Heart left ventricle (tissue), 16 donors: ENCODE results near the gene PLA2G2E. TPM values are rescaled to one million over a fixed set of nuclear protein-coding genes. Genes with fewer than 3 reads are reported as not detected.
A peak's percentile ranks its signal among the peaks of the same experiment; 100 is the strongest.

Experiments
- ATAC-seq, 4 donors: fragments of 200-7000 bp; cut with Tn5 transposase; one replicate each; pipeline ENCODE4 v1.9.1; 2020 to 2022; ENCODE audit warnings: moderate library complexity in 4 of 4, mild to moderate bottlenecking in 3 of 4, moderate number of reproducible peaks in 1 of 4
- DNase-seq, 5 donors: peaks; one replicate each; pipeline ENCODE4 v3.0.0-alpha.2; 2020
- H3K27ac ChIP-seq, 12 donors: fragments of 200-600 bp; sonication (generic) in 4 of 12; one replicate each; pipeline versions ENCODE4 v1.5.0 to v1.8.0; 2016 to 2022; ENCODE audit warnings: mild to moderate bottlenecking in 2 of 12
- H3K27me3 ChIP-seq, 9 donors: fragments of 200-600 bp; sonication (generic) in 2 of 9; one replicate each; pipeline versions ENCODE4 v1.5.1 to v1.8.0; 2016 to 2022; ENCODE audit warnings: mild to moderate bottlenecking in 3 of 9
- H3K36me3 ChIP-seq, 9 donors: fragments of 200-600 bp; sonication (generic) in 2 of 9; one replicate each; pipeline versions ENCODE4 v1.5.0 to v1.8.0; 2018 to 2022; ENCODE audit warnings: mild to moderate bottlenecking in 2 of 9
- H3K4me1 ChIP-seq, 12 donors: fragments of 200-600 bp; sonication (generic) in 4 of 12; one replicate each; pipeline versions ENCODE4 v1.5.0 to v1.8.0; 2016 to 2022; ENCODE audit warnings: mild to moderate bottlenecking in 3 of 12
- H3K4me3 ChIP-seq, 12 donors: fragments of 200-600 bp; sonication (generic) in 4 of 12; one replicate each; pipeline versions ENCODE4 v1.5.0 to v1.8.0; 2017 to 2022; ENCODE audit warnings: mild to moderate bottlenecking in 9 of 12, moderate library complexity in 4 of 12
- H3K9me3 ChIP-seq, 12 donors: fragments of 200-600 bp; sonication (generic) in 4 of 12; one replicate each; pipeline versions ENCODE4 v1.5.0 to v1.8.0; 2016 to 2022; ENCODE audit warnings: mild to moderate bottlenecking in 1 of 12
- CTCF ChIP-seq, 12 donors: fragments of 200-600 bp; sonication (generic) in 4 of 12; IDR thresholded peaks; one replicate each; pipeline versions ENCODE4 v1.5.0 to v1.8.0; 2018 to 2022; ENCODE audit warnings: antibody characterized with exemption in 12 of 12, mild to moderate bottlenecking in 5 of 12
- POLR2A ChIP-seq, 2 donors: fragments of 450-650 bp; IDR thresholded peaks; one replicate each; pipeline ENCODE4 v1.6.1; 2017; ENCODE audit warnings: antibody characterized with exemption in 2 of 2, mild to moderate bottlenecking in 2 of 2, moderate library complexity in 2 of 2
- WGBS, 4 donors: extraction: QIAGEN DNeasy Blood & Tissue Kit in 2 of 4; methylation state at CpG; one replicate each; pipeline versions ENCODE4 v1.1.5 to v1.1.7; 2013 to 2018; 5-methylcytosine and 5-hydroxymethylcytosine counted together
- intact Hi-C, 10 donors: fragments of 100-400 bp; cut with DNase I; formaldehyde crosslinking; loops; one replicate each; pipeline versions ENCODE4 v1.11.1 to v1.14.2; 2022
- polyA plus RNA-seq, 2 donors: library from polyadenylated mRNA; stranded (reverse); fragments of 200-250 nt; gene quantifications; one replicate each; pipeline ENCODE4 v1.2.3, GENCODE V29; 2013
- total RNA-seq, 9 donors: library from RNA; depleted of rRNA in 2 of 9; stranded (reverse); fragments of >200 nt in 2 of 9; fragmentation: NEBNext Ultra II Directional in 3 of 9; extraction: Animal tissue kit (Norgen Biotek cat#: 25700) in 3 of 9; gene quantifications; one replicate each; pipeline versions ENCODE4 v1.1.0 to v1.2.4, GENCODE V29; 2016 to 2023
- donor health status: ischemic (EF 13 %, LVEDD 7.1; RV severe dilation, severe dysfunction).
- donor health status: healthy with polysubstance abuse.
- donor health status: DM: no; HTN: yes; CAD: no.
- donor health status: DM: no; HTN: no; CAD: no.
- donor health status: ischemic (EF 25% LVEDD 6.9; RV normal size, moderate dysfunction).
- donor health status: ischemic (EF 25% LVEDD 5.7; RV mildly dilated, moderate dysfunction).
- donor health status: healthy.
- donor health status: DM: yes; HTN: yes; CAD: no.
- donor health status: ischemic (EF 35%, LVEDD 5.7; RV mildly dilated, moderate dysfunction).
- donor health status: nonischemic (EF 11% LVEDD 7.7; RV severe dilation, severe dysfunction).
- donor health status: DM: yes; HTN: yes; CAD: no.
- donor health status: PGD.
- donor health status: ischemic (EF 29% LVEDD 5.4; RV normal size, mild dysfunction).
- donor health status: nonischemic (EF 23%, LVEDD 6.1; RV moderate dilation, normal function).

PLA2G2E gene
- total and polyA plus RNA-seq, 11 donors: not detected

- DNase-seq: no peak
- Histone ChIP-seq H3K4me1 (peaks cover 0 to 11% (median 0%) of the 10 kb centered on the region in 12 donors), H3K27ac (no peak overlapping the region), H3K36me3 (no peaks in the 10 kb centered on the region), H3K27me3 (peaks cover 0 to 8% (median 0%) of the 10 kb centered on the region in 9 donors), H3K9me3 (no peaks in the 10 kb centered on the region), H3K4me3 (no peak overlapping the region)
- intact Hi-C loops: no loop called here
- ATAC-seq: no peak
- 86 to 95% (median 90%) methylated on average over 17 to 19 of the region's 19 CpGs for WGBS, 4 donors
- TF ChIP-seq POLR2A (IDR thresholded peaks at IDR 0.05): no peak
- no peak for TF ChIP-seq CTCF (IDR thresholded peaks at IDR 0.05)
These were observed 3.2 kb downstream of the PLA2G2E start for GRCh38 chr1:19920132-19920710.

GRCh38 chr1:19918057-19918456 lies 5.4 kb downstream of the PLA2G2E start:
- 14 to 16% (median 15%) methylated on average over 6 of the region's 6 CpGs for WGBS, 4 donors
- TF ChIP-seq CTCF (IDR thresholded peaks at IDR 0.05) (peak; percentile 83 to 94 (median 89)), POLR2A (IDR thresholded peaks at IDR 0.05) (no peak)
- peaks cover 0 to 5% (median 0%) of the 10 kb centered on the region in 9 donors for H3K27me3 ChIP-seq
- no peaks in the 10 kb centered on the region for H3K9me3 ChIP-seq
- H3K4me3 ChIP-seq: no peak overlapping the region
- peaks cover 0 to 21% (median 11%) of the 10 kb centered on the region in 9 donors for H3K36me3 ChIP-seq
- H3K27ac ChIP-seq: no peak overlapping the region
- peaks cover 0 to 11% (median 0%) of the 10 kb centered on the region in 12 donors for H3K4me1 ChIP-seq
- peak; percentile 74 to 86 (median 79) for DNase-seq
- ATAC-seq: peak; percentile 69 to 84 (median 71)
- intact Hi-C loops: loop anchor here (1.0 to 10.0 kb wide), 10 partner anchors 234 to 893 kb away; no protein-coding TSS in a partner anchor

GRCh38 chr1:19910650-19911049 lies 12.8 kb downstream of the PLA2G2E start:
- intact Hi-C loops: loop anchor here in 5 of 10 donors (10.0 kb wide), 3 partner anchors 284 to 886 kb away; no protein-coding TSS in a partner anchor
- Histone ChIP-seq H3K4me1 (no peaks in the 10 kb centered on the region), H3K9me3 (no peaks in the 10 kb centered on the region), H3K36me3 (peaks cover 2 to 95% (median 83%) of the 10 kb centered on the region in 9 donors), H3K27ac (no peak overlapping the region), H3K27me3 (no peaks in the 10 kb centered on the region), H3K4me3 (no peak overlapping the region)
- TF ChIP-seq CTCF (IDR thresholded peaks at IDR 0.05): no peak
- TF ChIP-seq POLR2A (IDR thresholded peaks at IDR 0.05): no peak
- no peak for ATAC-seq
- WGBS, 4 donors: 87 to 93% (median 91%) methylated on average over 3 of the region's 3 CpGs
- no peak for DNase-seq

- intact Hi-C loops: loop anchor here in 5 of 10 donors (10.0 kb wide), 3 partner anchors 285 to 885 kb away; no protein-coding TSS in a partner anchor
- H3K4me3 ChIP-seq: no peak overlapping the region
- no peaks in the 10 kb centered on the region for H3K9me3 ChIP-seq
- DNase-seq (no peak), ATAC-seq (no peak)
- no peaks in the 10 kb centered on the region for H3K4me1 ChIP-seq
- no peak overlapping the region for H3K27ac ChIP-seq
- H3K36me3 ChIP-seq: peaks cover 2 to 100% (median 90%) of the 10 kb centered on the region in 9 donors
- no peaks in the 10 kb centered on the region for H3K27me3 ChIP-seq
- 90 to 94% (median 92%) methylated on average over 3 of the region's 3 CpGs for WGBS, 4 donors
- TF ChIP-seq CTCF (IDR thresholded peaks at IDR 0.05) (no peak), POLR2A (IDR thresholded peaks at IDR 0.05) (no peak)
These were observed 13.4 kb downstream of the PLA2G2E start for GRCh38 chr1:19909971-19910370.
